HCT116 (cell line): ENCODE measurements around the gene POLR2C. TPM values are rescaled to one million over a fixed set of nuclear protein-coding genes. Genes with fewer than 3 reads are reported as not detected.

Experiments
- ATAC-seq: fragments of 200-7000 bp; cut with Tn5 transposase; 2 replicates; pipeline ENCODE4 v1.9.1; 2020; ENCODE audit warnings: mild to moderate bottlenecking, moderate library complexity
- BruUV-seq: library from RNA; stranded (reverse); fragments of 400-500 nt; replicated peaks from 2 replicates; lab custom pipeline; 2021; lab: Mats Ljungman, UMichigan
- CTCF ChIA-PET: fragments of 300-600 bp; sonication (Branson Sonifier 250); formaldehyde crosslinking; loops from one replicate; lab custom pipeline; 2021; ENCODE audit warnings: antibody characterized with exemption; lab: Charles Lee
- POLR2A ChIA-PET: fragments of 300-600, 350-600 bp; sonication (Branson Sonifier 250); formaldehyde crosslinking; loops from one replicate; lab custom pipeline; 2021; ENCODE audit warnings: antibody characterized with exemption; lab: Charles Lee
- RAD21 ChIA-PET, 2 experiments: fragments of 300-600 bp; sonication (Branson Sonifier 250); formaldehyde crosslinking; loops; one replicate each; lab custom pipeline; 2023; ENCODE audit warnings: low total read pairs in 2 of 2; ENCODE audit not compliant: uncharacterized antibody in 2 of 2, unreplicated experiment in 2 of 2, low non-redundant PET in 1 of 2; lab: Charles Lee
- DNase-seq: peaks from one replicate; pipeline ENCODE4 v3.0.0-alpha.2; 2010; ENCODE audit warnings: low read depth, low spot score
- H2AFZ ChIP-seq: fragments of 200-600 bp; shearing (Covaris generic), sonication (generic); 2 replicates; pipeline ENCODE4 v1.6.1; 2017; ENCODE audit warnings: low read depth, mixed run types, mixed read lengths, antibody characterized with exemption, low read length; ENCODE audit not compliant: poor library complexity, severe bottlenecking
- H3K27ac ChIP-seq: 2 replicates; pipeline ENCODE4 v1.5.1; 2012; ENCODE audit warnings: low read depth, low read length
- H3K27me3 ChIP-seq: fragments of 200-600 bp; sonication (generic); 2 replicates; pipeline ENCODE4 v1.6.1; 2016; ENCODE audit warnings: mixed run types, low read length, mixed read lengths; ENCODE audit not compliant: insufficient read depth
- H3K36me3 ChIP-seq, 2 experiments: fragments of 200-500 bp in 1 of 2; fragments of 200-600 bp in 1 of 2; sonication (Bioruptor generic) in 1 of 2; sonication (generic) in 1 of 2; 2 replicates each; pipeline versions ENCODE4 v1.5.1 to v1.6.1; 2014 to 2016; ENCODE audit warnings: low read length in 2 of 2, inconsistent platforms in 1 of 2, mixed read lengths in 1 of 2, mixed run types in 1 of 2; ENCODE audit not compliant: insufficient read depth in 2 of 2, control insufficient read depth in 1 of 2
- H3K4me1 ChIP-seq, 2 experiments: fragments of 200-600 bp in 1 of 2; sonication (generic) in 1 of 2; 2 replicates each; pipeline versions ENCODE4 v1.5.1 to v1.6.1; 2012 to 2017; ENCODE audit warnings: low read length in 2 of 2, inconsistent platforms in 1 of 2, mild to moderate bottlenecking in 1 of 2, mixed read lengths in 1 of 2, mixed run types in 1 of 2, moderate library complexity in 1 of 2; ENCODE audit not compliant: insufficient read depth in 2 of 2, control insufficient read depth in 1 of 2
- H3K4me2 ChIP-seq: fragments of 200-600 bp; sonication (generic); 2 replicates; pipeline ENCODE4 v1.6.1; 2017; ENCODE audit warnings: mixed run types, low read length, mixed read lengths
- H3K4me3 ChIP-seq, 2 experiments: fragments of 200-600 bp in 1 of 2; sonication (generic) in 1 of 2; replicated peaks in 1 of 2; 2 replicates each; pipeline ENCODE4 v1.5.1; 2011 to 2016; ENCODE audit warnings: low read length in 2 of 2, control low read depth in 1 of 2, low read depth in 1 of 2, mild to moderate bottlenecking in 1 of 2, mixed read lengths in 1 of 2, mixed run types in 1 of 2
- H3K79me2 ChIP-seq: fragments of 200-600 bp; sonication (generic); 2 replicates; pipeline ENCODE4 v1.6.1; 2017; ENCODE audit warnings: mild to moderate bottlenecking, mixed run types, low read length, moderate library complexity, mixed read lengths; ENCODE audit not compliant: insufficient read depth
- H3K9ac ChIP-seq: fragments of 200-600 bp; sonication (generic); 2 replicates; pipeline ENCODE4 v1.6.1; 2016; ENCODE audit warnings: low read length, mixed read lengths
- H3K9me2 ChIP-seq: fragments of 200-600 bp; sonication (generic), shearing (Covaris generic); 2 replicates; pipeline ENCODE4 v1.6.1; 2017; ENCODE audit warnings: mixed run types, mild to moderate bottlenecking, moderate library complexity; ENCODE audit not compliant: insufficient read depth
- H3K9me3 ChIP-seq, 2 experiments: fragments of 200-500 bp in 1 of 2; fragments of 200-600 bp in 1 of 2; sonication (Bioruptor generic) in 1 of 2; sonication (generic) in 1 of 2; 2 replicates each; pipeline ENCODE4 v1.6.1; 2014 to 2017; ENCODE audit warnings: low read length in 2 of 2, mixed read lengths in 2 of 2, inconsistent platforms in 1 of 2, low read depth in 1 of 2, mild to moderate bottlenecking in 1 of 2, mixed run types in 1 of 2, moderate library complexity in 1 of 2; ENCODE audit not compliant: control insufficient read depth in 1 of 2, insufficient read depth in 1 of 2
- H4K20me1 ChIP-seq: fragments of 200-600 bp; sonication (generic), shearing (Covaris generic); 2 replicates; pipeline ENCODE4 v1.6.1; 2017; ENCODE audit warnings: mixed run types, mild to moderate bottlenecking, moderate library complexity; ENCODE audit not compliant: insufficient read depth
- EGR1 ChIP-seq: IDR thresholded peaks from 2 replicates; pipeline ENCODE4 v1.6.1; 2012; ENCODE audit warnings: low read depth
- EZH2 ChIP-seq: fragments of 200-600 bp; sonication (generic); IDR thresholded peaks from 2 replicates; pipeline ENCODE4 v1.6.1; 2017; ENCODE audit warnings: antibody characterized with exemption, mixed run types
- EZH2phosphoT487 ChIP-seq: fragments of 200-600 bp; IDR thresholded peaks from 2 replicates; pipeline ENCODE4 v1.6.1; 2018; ENCODE audit warnings: antibody characterized with exemption, borderline replicate concordance
- REST ChIP-seq: IDR thresholded peaks from 2 replicates; pipeline ENCODE4 v1.6.1; 2012; ENCODE audit warnings: low read depth
- YY1 ChIP-seq: IDR thresholded peaks from 2 replicates; pipeline ENCODE4 v1.6.1; 2011; ENCODE audit warnings: low read length, low read depth, moderate library complexity, mild to moderate bottlenecking; ENCODE audit not compliant: insufficient replicate concordance; ENCODE audit errors: extremely low read depth
- ZNF274 ChIP-seq: fragments of 200-500 bp; sonication (Bioruptor generic); IDR thresholded peaks from 2 replicates; pipeline ENCODE4 v1.6.1; 2014; ENCODE audit warnings: mild to moderate bottlenecking, low read depth, low read length, inconsistent platforms
- intact Hi-C: fragments of 100-400 bp; cut with micrococcal nuclease; formaldehyde crosslinking; loops from 2 replicates; pipeline ENCODE4 v1.10.0; 2022
- total RNA-seq: library from RNA; stranded (reverse); gene quantifications from one replicate; pipeline ENCODE4 v1.2.1, GENCODE V29; 2021; ENCODE audit not compliant: unreplicated experiment

POLR2C gene
- total RNA-seq, 1 experiment from 2014 or later: 74.4 TPM

- Histone ChIP-seq H3K4me1 (peaks cover 11 to 17% of the 10 kb centered on the region in 2 experiments; a peak in 3 of 4 replicates), H3K4me2 (no peak overlapping the region), H3K4me3 (no peak overlapping the region), H3K27ac (no peak overlapping the region), H3K27me3 (no peaks in the 10 kb centered on the region), H4K20me1 (no peaks in the 10 kb centered on the region), H2AFZ (no peak overlapping the region), H3K36me3 (peaks cover 33 to 46% of the 10 kb centered on the region in 2 experiments; a peak in 3 of 4 replicates), H3K9me3 (no peaks in the 10 kb centered on the region), H3K79me2 (no peaks in the 10 kb centered on the region), H3K9ac (no peak overlapping the region), H3K9me2 (no peaks in the 10 kb centered on the region)
- TF ChIP-seq EZH2 (no peak), YY1 (no peak), EGR1 (no peak), EZH2phosphoT487 (no peak), ZNF274 (no peak), REST (no peak)
- POLR2A ChIA-PET: interaction anchor here (1.7 kb wide), 1 partner anchor 10 kb away, joined by 7 read pairs; the partner anchor contains the start of gene POLR2C
- DNase-seq (no peak), ATAC-seq (no peak)
- BruUV-seq: no TSS peak
- intact Hi-C loops: no loop called here
- RAD21 ChIA-PET: no interaction called here
- CTCF ChIA-PET: interaction anchor here (1.4 kb wide), 1 partner anchor 10 kb away, joined by 3 read pairs; the partner anchor contains the start of gene POLR2C
These were observed 10.2 kb downstream of the POLR2C start for GRCh38 chr16:57472665-57473060.
